ENCODE measurements around the gene MCAM. TPM values are rescaled to one million over a fixed set of nuclear protein-coding genes. Genes with fewer than 3 reads are reported as not detected.

The MCAM gene, protein sequence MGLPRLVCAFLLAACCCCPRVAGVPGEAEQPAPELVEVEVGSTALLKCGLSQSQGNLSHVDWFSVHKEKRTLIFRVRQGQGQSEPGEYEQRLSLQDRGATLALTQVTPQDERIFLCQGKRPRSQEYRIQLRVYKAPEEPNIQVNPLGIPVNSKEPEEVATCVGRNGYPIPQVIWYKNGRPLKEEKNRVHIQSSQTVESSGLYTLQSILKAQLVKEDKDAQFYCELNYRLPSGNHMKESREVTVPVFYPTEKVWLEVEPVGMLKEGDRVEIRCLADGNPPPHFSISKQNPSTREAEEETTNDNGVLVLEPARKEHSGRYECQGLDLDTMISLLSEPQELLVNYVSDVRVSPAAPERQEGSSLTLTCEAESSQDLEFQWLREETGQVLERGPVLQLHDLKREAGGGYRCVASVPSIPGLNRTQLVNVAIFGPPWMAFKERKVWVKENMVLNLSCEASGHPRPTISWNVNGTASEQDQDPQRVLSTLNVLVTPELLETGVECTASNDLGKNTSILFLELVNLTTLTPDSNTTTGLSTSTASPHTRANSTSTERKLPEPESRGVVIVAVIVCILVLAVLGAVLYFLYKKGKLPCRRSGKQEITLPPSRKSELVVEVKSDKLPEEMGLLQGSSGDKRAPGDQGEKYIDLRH
- 3.0 and 10.3 TPM in 2 replicates for total RNA-seq (ENCODE audit: low replicate concordance)
- long read RNA-seq, partial matches to known transcripts: 1 of 4 reads
- long read RNA-seq, other reads (novel, unspliced or antisense): 0 of 4 reads

- Mint-ChIP-seq H3K9me3 (no peaks in the 10 kb centered on the region), H3K4me1 (ENCODE audit: unreplicated experiment) (peaks cover 13% of the 10 kb centered on the region), H3K27me3 (peaks cover 46% of the 10 kb centered on the region), H3K36me3 (no peaks in the 10 kb centered on the region), H3K4me3 (peak within 1 kb of the TSS; percentile 74), H3K27ac (no peak within 1 kb of the TSS)
- DNase-seq (ENCODE audit: extremely low spot score, unreplicated experiment): peak; percentile 73
- TF ChIP-seq, protein P1, sequence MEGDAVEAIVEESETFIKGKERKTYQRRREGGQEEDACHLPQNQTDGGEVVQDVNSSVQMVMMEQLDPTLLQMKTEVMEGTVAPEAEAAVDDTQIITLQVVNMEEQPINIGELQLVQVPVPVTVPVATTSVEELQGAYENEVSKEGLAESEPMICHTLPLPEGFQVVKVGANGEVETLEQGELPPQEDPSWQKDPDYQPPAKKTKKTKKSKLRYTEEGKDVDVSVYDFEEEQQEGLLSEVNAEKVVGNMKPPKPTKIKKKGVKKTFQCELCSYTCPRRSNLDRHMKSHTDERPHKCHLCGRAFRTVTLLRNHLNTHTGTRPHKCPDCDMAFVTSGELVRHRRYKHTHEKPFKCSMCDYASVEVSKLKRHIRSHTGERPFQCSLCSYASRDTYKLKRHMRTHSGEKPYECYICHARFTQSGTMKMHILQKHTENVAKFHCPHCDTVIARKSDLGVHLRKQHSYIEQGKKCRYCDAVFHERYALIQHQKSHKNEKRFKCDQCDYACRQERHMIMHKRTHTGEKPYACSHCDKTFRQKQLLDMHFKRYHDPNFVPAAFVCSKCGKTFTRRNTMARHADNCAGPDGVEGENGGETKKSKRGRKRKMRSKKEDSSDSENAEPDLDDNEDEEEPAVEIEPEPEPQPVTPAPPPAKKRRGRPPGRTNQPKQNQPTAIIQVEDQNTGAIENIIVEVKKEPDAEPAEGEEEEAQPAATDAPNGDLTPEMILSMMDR (conservative IDR thresholded peaks at IDR 0.05): no peak
Measured at GRCh38 chr11:119316729-119317591, at the start of gene MCAM. MCAM (minus strand) TSS chr11:119317130; CDS start chr11:119317101, 29 bp downstream.

- peaks cover 50% of the 10 kb centered on the region for H3K4me1 Mint-ChIP-seq (ENCODE audit: unreplicated experiment)
- peaks cover 33% of the 10 kb centered on the region for H3K27me3 Mint-ChIP-seq
- peak overlapping the region; percentile 85 for H3K27ac Mint-ChIP-seq
- peaks cover 3% of the 10 kb centered on the region for H3K36me3 Mint-ChIP-seq
- H3K4me3 Mint-ChIP-seq: peak overlapping the region; percentile 87
- TF ChIP-seq, protein P1 (conservative IDR thresholded peaks at IDR 0.05): no peak
- H3K9me3 Mint-ChIP-seq: peaks cover 4% of the 10 kb centered on the region
- no peak for DNase-seq (ENCODE audit: extremely low spot score, unreplicated experiment)
Measured at GRCh38 chr11:119365071-119365591, 48.2 kb upstream of the MCAM start.

GRCh38 chr11:119363851-119364590 lies 47.1 kb upstream of the MCAM start:
- Mint-ChIP-seq H3K9me3 (peaks cover 4% of the 10 kb centered on the region), H3K36me3 (peaks cover 3% of the 10 kb centered on the region), H3K4me3 (peak overlapping the region; percentile 87), H3K27ac (peak overlapping the region; percentile 85), H3K27me3 (peaks cover 32% of the 10 kb centered on the region), H3K4me1 (ENCODE audit: unreplicated experiment) (peaks cover 41% of the 10 kb centered on the region)
- TF ChIP-seq, protein P1 (conservative IDR thresholded peaks at IDR 0.05): no peak
- no peak for DNase-seq (ENCODE audit: extremely low spot score, unreplicated experiment)

GRCh38 chr11:119363081-119363850 lies 46.3 kb upstream of the MCAM start:
- peaks cover 4% of the 10 kb centered on the region for H3K9me3 Mint-ChIP-seq
- H3K27ac Mint-ChIP-seq: no peak overlapping the region
- H3K36me3 Mint-ChIP-seq: peaks cover 3% of the 10 kb centered on the region
- H3K27me3 Mint-ChIP-seq: peaks cover 32% of the 10 kb centered on the region
- TF ChIP-seq, protein P1 (conservative IDR thresholded peaks at IDR 0.05): no peak
- H3K4me3 Mint-ChIP-seq: no peak overlapping the region
- peaks cover 37% of the 10 kb centered on the region for H3K4me1 Mint-ChIP-seq (ENCODE audit: unreplicated experiment)
- DNase-seq (ENCODE audit: extremely low spot score, unreplicated experiment): no peak

Data from type B pancreatic cell (in vitro differentiated cells).